ENCODE results near the gene CCND1.

- TF ChIP-seq, protein P1, sequence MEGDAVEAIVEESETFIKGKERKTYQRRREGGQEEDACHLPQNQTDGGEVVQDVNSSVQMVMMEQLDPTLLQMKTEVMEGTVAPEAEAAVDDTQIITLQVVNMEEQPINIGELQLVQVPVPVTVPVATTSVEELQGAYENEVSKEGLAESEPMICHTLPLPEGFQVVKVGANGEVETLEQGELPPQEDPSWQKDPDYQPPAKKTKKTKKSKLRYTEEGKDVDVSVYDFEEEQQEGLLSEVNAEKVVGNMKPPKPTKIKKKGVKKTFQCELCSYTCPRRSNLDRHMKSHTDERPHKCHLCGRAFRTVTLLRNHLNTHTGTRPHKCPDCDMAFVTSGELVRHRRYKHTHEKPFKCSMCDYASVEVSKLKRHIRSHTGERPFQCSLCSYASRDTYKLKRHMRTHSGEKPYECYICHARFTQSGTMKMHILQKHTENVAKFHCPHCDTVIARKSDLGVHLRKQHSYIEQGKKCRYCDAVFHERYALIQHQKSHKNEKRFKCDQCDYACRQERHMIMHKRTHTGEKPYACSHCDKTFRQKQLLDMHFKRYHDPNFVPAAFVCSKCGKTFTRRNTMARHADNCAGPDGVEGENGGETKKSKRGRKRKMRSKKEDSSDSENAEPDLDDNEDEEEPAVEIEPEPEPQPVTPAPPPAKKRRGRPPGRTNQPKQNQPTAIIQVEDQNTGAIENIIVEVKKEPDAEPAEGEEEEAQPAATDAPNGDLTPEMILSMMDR (IDR thresholded peaks at IDR 0.05 in 8 of 11, conservative IDR thresholded peaks at IDR 0.05 in 3 of 11), result no peak
- TF ChIP-seq POLR2A (IDR thresholded peaks at IDR 0.05), result no peak
Observed at GRCh38 chr11:69593851-69594250, 47.1 kb upstream of the CCND1 start.
